ENCODE data around the gene LRFN2.

Gene LRFN2

DNA sequence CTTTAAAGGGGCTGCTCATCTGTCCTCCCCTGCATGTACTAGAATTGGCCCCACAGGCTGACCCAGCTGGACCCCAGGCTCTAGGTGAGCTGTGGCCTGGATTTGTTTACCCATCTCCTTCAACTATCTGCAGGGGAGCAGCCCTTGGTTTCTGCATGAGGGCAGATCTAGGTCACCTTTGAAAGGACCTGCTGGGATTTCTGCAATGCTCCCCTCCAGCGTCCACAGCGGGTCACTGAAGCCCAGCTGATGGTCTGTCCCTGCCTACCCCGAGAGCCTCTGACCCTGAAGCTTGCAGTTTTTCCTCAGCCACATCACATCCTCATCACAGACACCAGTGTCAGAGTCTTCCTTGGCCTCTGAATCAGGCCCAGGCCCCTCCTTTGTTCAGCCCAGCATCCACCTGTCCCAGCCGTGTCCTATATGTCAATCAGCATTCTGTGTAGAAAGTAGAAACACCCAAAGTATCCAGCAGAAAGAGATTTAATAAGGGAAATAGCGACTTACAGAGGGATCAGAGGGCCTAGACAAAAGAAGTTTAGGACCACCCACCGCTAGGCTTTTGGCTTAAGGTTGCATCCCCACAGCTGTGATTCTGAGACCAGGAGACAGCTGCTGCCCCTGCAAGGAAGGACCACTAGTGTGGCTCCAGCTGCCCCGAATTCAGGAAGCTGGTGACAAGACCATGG lies 243.1 kb downstream of the LRFN2 start:
- DNase-seq, result no peak

GRCh38 chr6:40343318-40343876 lies 243.8 kb downstream of the LRFN2 start:
- no peak for DNase-seq

GRCh38 chr6:40342723-40343122 lies 244.4 kb downstream of the LRFN2 start:
- no peak for DNase-seq

GRCh38 chr6:40341726-40342125 lies 245.4 kb downstream of the LRFN2 start:
- DNase-seq, result no peak
